GM23338 (cell line): Measurements from ENCODE around the gene CD83. TPM values are rescaled to one million over a fixed set of nuclear protein-coding genes. Genes with fewer than 3 reads are reported as not detected.

Source experiments
- ATAC-seq: fragments of 200-7000 bp; cut with Tn5 transposase; 3 replicates; pipeline ENCODE4 v1.9.1; 2020
- DNase-seq: peaks from one replicate; pipeline ENCODE4 v3.0.0-alpha.2; 2015; ENCODE audit warnings: low spot score
- H2AFZ ChIP-seq: fragments of 200-600 bp; sonication (generic); 2 replicates; pipeline ENCODE4 v1.8.0; 2016; ENCODE audit warnings: antibody characterized with exemption, mild to moderate bottlenecking, moderate library complexity
- H3F3A ChIP-seq: fragments of 200-600 bp; sonication (generic); replicated peaks from 2 replicates; pipeline ENCODE4 v1.8.0; 2017; ENCODE audit warnings: antibody characterized with exemption, mixed run types, low read depth
- H3K27ac ChIP-seq: fragments of 200-600 bp; sonication (generic); 2 replicates; pipeline ENCODE4 v1.6.1; 2016; ENCODE audit warnings: low read depth
- H3K27me3 ChIP-seq: fragments of 200-600 bp; sonication (generic); 2 replicates; pipeline ENCODE4 v1.8.0; 2016; ENCODE audit warnings: mild to moderate bottlenecking, mixed run types, moderate library complexity; ENCODE audit not compliant: insufficient read depth
- H3K36me3 ChIP-seq: fragments of 200-600 bp; sonication (generic); 2 replicates; pipeline ENCODE4 v1.8.0; 2016; ENCODE audit warnings: mild to moderate bottlenecking; ENCODE audit not compliant: insufficient read depth
- H3K4me1 ChIP-seq: fragments of 200-600 bp; sonication (generic); 2 replicates; pipeline ENCODE4 v1.8.0; 2016; ENCODE audit warnings: mild to moderate bottlenecking, moderate library complexity; ENCODE audit not compliant: insufficient read depth
- H3K4me2 ChIP-seq: fragments of 200-600 bp; sonication (generic); 2 replicates; pipeline ENCODE4 v1.7.1; 2017; ENCODE audit warnings: mixed run types
- H3K4me3 ChIP-seq: fragments of 200-600 bp; sonication (generic); 2 replicates; pipeline ENCODE4 v1.6.1; 2016; ENCODE audit warnings: mixed run types
- H3K79me2 ChIP-seq: fragments of 200-600 bp; sonication (generic); replicated peaks from 2 replicates; pipeline ENCODE4 v1.8.0; 2017; ENCODE audit warnings: mild to moderate bottlenecking; ENCODE audit not compliant: insufficient read depth
- H3K9me2 ChIP-seq: fragments of 200-600 bp; sonication (generic); 2 replicates; pipeline ENCODE4 v1.8.0; 2017; ENCODE audit not compliant: insufficient read depth
- H4K20me1 ChIP-seq: fragments of 200-600 bp; sonication (generic); replicated peaks from 2 replicates; pipeline ENCODE4 v1.8.0; 2017; ENCODE audit warnings: mild to moderate bottlenecking; ENCODE audit not compliant: insufficient read depth
- H3K27ac Mint-ChIP-seq: 2 replicates; pipeline ENCODE4 v1.8.0; 2020; ENCODE audit warnings: inconsistent platforms, mild to moderate bottlenecking, moderate library complexity, mixed read lengths
- H3K27me3 Mint-ChIP-seq: 3 replicates; pipeline ENCODE4 v1.8.0; 2022; ENCODE audit warnings: low read depth, mild to moderate bottlenecking, moderate library complexity, mixed read lengths, inconsistent platforms; ENCODE audit not compliant: insufficient read depth, poor library complexity
- H3K36me3 Mint-ChIP-seq: 3 replicates; pipeline ENCODE4 v1.8.0; 2021; ENCODE audit warnings: low read depth, mild to moderate bottlenecking, inconsistent platforms, moderate library complexity, mixed read lengths
- H3K4me1 Mint-ChIP-seq: 3 replicates; pipeline ENCODE4 v1.8.0; 2020; ENCODE audit warnings: mild to moderate bottlenecking, inconsistent platforms, mixed read lengths
- H3K4me3 Mint-ChIP-seq: 3 replicates; pipeline ENCODE4 v1.8.0; 2021; ENCODE audit warnings: moderate library complexity, mild to moderate bottlenecking, inconsistent platforms, mixed read lengths
- H3K9me3 Mint-ChIP-seq: 3 replicates; pipeline ENCODE4 v1.8.0; 2020; ENCODE audit warnings: moderate library complexity, mild to moderate bottlenecking, inconsistent platforms, mixed read lengths
- CREB1 ChIP-seq: fragments of 250-450 bp; sonication (Bioruptor Pico); IDR thresholded peaks from 2 replicates; pipeline ENCODE4 v1.5.0; 2020; ENCODE audit warnings: low read depth, mild to moderate bottlenecking, moderate library complexity
- EZH2 ChIP-seq: fragments of 200-600 bp; sonication (generic); IDR thresholded peaks from one replicate; pipeline ENCODE4 v1.8.0; 2017; ENCODE audit warnings: antibody characterized with exemption, mild to moderate bottlenecking, low read depth; ENCODE audit not compliant: unreplicated experiment
- EZH2phosphoT487 ChIP-seq: fragments of 200-600 bp; sonication (generic); IDR thresholded peaks from one replicate; pipeline ENCODE4 v1.8.1; 2018; ENCODE audit warnings: antibody characterized with exemption; ENCODE audit not compliant: unreplicated experiment
- JUNB ChIP-seq: IDR thresholded peaks from one replicate; pipeline ENCODE4 v1.6.1; 2016; ENCODE audit warnings: antibody characterized with exemption; ENCODE audit not compliant: unreplicated experiment
- NANOG ChIP-seq: IDR thresholded peaks from 2 replicates; pipeline ENCODE4 v1.6.1; 2016; ENCODE audit warnings: antibody characterized with exemption, borderline replicate concordance
- POLR2AphosphoS5 ChIP-seq: IDR thresholded peaks from 2 replicates; pipeline ENCODE4 v1.6.1; 2016; ENCODE audit warnings: antibody characterized with exemption, low read depth
- STAT1 ChIP-seq: IDR thresholded peaks from one replicate; pipeline ENCODE4 v1.6.1; 2016; ENCODE audit warnings: antibody characterized with exemption; ENCODE audit not compliant: unreplicated experiment
- ZNF114 ChIP-seq: fragments of 250-450 bp; sonication (Bioruptor Pico); IDR thresholded peaks from 2 replicates; pipeline ENCODE4 v1.5.0; 2020; ENCODE audit warnings: mild to moderate bottlenecking, moderate library complexity
- ZNF331 ChIP-seq: fragments of 250-450 bp; sonication (Bioruptor Pico); IDR thresholded peaks from 2 replicates; pipeline ENCODE4 v1.5.0; 2020; ENCODE audit warnings: low read depth, mild to moderate bottlenecking, moderate library complexity
- ZNF462 ChIP-seq: fragments of 250-450 bp; sonication (Bioruptor Pico); IDR thresholded peaks from 2 replicates; pipeline ENCODE4 v1.5.0; 2020; ENCODE audit warnings: mild to moderate bottlenecking, moderate library complexity
- polyA plus RNA-seq: library from polyadenylated mRNA; unstranded; fragments of >200 nt; fragmentation: Nextera tagmentation; extraction: Ambion mirVana; gene quantifications from 2 replicates; pipeline ENCODE4 v1.2.1, GENCODE V29; 2016
- total RNA-seq: library from RNA; depleted of rRNA; stranded (reverse); fragments of >200 nt; shearing (Covaris generic); gene quantifications from 2 replicates; pipeline ENCODE4 v1.2.3, GENCODE V29; 2014
- TF ChIP-seq, protein P1 (sequence below), 2 experiments: fragments of 200-600 bp in 1 of 2; sonication (generic) in 1 of 2; conservative IDR thresholded peaks; 2 replicates each; pipeline versions ENCODE4 v1.5.1 to v1.6.1; 2016 to 2017; ENCODE audit warnings: antibody characterized with exemption in 2 of 2, low read depth in 2 of 2, mild to moderate bottlenecking in 2 of 2, moderate library complexity in 1 of 2
- TF ChIP-seq, protein P2 (sequence below): IDR thresholded peaks from 2 replicates; pipeline ENCODE4 v1.6.1; 2016; ENCODE audit warnings: antibody characterized with exemption
- TF ChIP-seq, protein P3 (sequence below): IDR thresholded peaks from one replicate; pipeline ENCODE4 v1.6.1; 2018; ENCODE audit warnings: antibody characterized with exemption; ENCODE audit not compliant: unreplicated experiment

CD83 gene
- total and polyA plus RNA-seq, 2 experiments from 2014 or later = 8.1 to 13.2 TPM

DNA sequence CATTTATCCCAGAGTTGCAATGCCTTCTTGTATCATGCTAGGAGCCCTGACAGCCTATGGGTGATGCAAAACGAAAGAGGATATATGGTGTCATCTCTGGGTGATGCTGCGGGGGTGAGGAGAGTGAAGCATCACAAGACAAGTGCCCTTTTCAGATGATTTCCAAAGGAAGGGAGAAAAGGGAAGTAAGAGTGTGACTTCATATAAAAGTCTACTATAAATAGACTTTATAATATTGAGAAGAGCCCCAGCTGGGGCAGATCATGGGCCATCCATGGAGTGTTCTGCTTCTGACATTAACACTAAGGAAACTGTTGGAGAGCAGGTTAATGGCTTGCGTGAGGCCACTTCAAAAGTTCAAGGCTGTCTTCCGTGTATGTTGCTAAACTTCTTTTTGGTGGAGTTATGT is 4.4 kb downstream of the CD83 start:
- Histone ChIP-seq H3K27ac (no peak overlapping the region), H3K4me3 (no peak overlapping the region), H3K9me2 (no peaks in the 10 kb centered on the region), H2AFZ (no peak overlapping the region), H3K79me2 (no peaks in the 10 kb centered on the region), H3K4me2 (no peak overlapping the region), H3F3A (no peaks in the 10 kb centered on the region), H4K20me1 (no peaks in the 10 kb centered on the region), H3K27me3 (peaks cover 12% of the 10 kb centered on the region), H3K36me3 (no peaks in the 10 kb centered on the region), H3K4me1 (peaks cover 7% of the 10 kb centered on the region; the same call in 1 of the 2 replicates)
- Mint-ChIP-seq H3K4me3 (no peak overlapping the region), H3K4me1 (peaks cover 7% of the 10 kb centered on the region), H3K27ac (no peak overlapping the region), H3K27me3 (peaks cover 9% of the 10 kb centered on the region), H3K9me3 (no peaks in the 10 kb centered on the region), H3K36me3 (no peaks in the 10 kb centered on the region; the same call in 2 of the 3 replicates)
- TF ChIP-seq EZH2phosphoT487 (no peak), STAT1 (no peak), JUNB (no peak), CREB1 (CRISPR knock-in tag) (no peak), ZNF462 (no peak), EZH2 (no peak), ZNF331 (CRISPR knock-in tag) (no peak), POLR2AphosphoS5 (no peak), ZNF114 (CRISPR knock-in tag) (no peak), NANOG (no peak)
- TF ChIP-seq, protein P1, sequence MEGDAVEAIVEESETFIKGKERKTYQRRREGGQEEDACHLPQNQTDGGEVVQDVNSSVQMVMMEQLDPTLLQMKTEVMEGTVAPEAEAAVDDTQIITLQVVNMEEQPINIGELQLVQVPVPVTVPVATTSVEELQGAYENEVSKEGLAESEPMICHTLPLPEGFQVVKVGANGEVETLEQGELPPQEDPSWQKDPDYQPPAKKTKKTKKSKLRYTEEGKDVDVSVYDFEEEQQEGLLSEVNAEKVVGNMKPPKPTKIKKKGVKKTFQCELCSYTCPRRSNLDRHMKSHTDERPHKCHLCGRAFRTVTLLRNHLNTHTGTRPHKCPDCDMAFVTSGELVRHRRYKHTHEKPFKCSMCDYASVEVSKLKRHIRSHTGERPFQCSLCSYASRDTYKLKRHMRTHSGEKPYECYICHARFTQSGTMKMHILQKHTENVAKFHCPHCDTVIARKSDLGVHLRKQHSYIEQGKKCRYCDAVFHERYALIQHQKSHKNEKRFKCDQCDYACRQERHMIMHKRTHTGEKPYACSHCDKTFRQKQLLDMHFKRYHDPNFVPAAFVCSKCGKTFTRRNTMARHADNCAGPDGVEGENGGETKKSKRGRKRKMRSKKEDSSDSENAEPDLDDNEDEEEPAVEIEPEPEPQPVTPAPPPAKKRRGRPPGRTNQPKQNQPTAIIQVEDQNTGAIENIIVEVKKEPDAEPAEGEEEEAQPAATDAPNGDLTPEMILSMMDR (conservative IDR thresholded peaks at IDR 0.05; ENCODE audit: low read depth in 2 of 2) = no peak
- TF ChIP-seq, protein P2, sequence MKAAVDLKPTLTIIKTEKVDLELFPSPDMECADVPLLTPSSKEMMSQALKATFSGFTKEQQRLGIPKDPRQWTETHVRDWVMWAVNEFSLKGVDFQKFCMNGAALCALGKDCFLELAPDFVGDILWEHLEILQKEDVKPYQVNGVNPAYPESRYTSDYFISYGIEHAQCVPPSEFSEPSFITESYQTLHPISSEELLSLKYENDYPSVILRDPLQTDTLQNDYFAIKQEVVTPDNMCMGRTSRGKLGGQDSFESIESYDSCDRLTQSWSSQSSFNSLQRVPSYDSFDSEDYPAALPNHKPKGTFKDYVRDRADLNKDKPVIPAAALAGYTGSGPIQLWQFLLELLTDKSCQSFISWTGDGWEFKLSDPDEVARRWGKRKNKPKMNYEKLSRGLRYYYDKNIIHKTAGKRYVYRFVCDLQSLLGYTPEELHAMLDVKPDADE = no peak
- TF ChIP-seq, protein P3, sequence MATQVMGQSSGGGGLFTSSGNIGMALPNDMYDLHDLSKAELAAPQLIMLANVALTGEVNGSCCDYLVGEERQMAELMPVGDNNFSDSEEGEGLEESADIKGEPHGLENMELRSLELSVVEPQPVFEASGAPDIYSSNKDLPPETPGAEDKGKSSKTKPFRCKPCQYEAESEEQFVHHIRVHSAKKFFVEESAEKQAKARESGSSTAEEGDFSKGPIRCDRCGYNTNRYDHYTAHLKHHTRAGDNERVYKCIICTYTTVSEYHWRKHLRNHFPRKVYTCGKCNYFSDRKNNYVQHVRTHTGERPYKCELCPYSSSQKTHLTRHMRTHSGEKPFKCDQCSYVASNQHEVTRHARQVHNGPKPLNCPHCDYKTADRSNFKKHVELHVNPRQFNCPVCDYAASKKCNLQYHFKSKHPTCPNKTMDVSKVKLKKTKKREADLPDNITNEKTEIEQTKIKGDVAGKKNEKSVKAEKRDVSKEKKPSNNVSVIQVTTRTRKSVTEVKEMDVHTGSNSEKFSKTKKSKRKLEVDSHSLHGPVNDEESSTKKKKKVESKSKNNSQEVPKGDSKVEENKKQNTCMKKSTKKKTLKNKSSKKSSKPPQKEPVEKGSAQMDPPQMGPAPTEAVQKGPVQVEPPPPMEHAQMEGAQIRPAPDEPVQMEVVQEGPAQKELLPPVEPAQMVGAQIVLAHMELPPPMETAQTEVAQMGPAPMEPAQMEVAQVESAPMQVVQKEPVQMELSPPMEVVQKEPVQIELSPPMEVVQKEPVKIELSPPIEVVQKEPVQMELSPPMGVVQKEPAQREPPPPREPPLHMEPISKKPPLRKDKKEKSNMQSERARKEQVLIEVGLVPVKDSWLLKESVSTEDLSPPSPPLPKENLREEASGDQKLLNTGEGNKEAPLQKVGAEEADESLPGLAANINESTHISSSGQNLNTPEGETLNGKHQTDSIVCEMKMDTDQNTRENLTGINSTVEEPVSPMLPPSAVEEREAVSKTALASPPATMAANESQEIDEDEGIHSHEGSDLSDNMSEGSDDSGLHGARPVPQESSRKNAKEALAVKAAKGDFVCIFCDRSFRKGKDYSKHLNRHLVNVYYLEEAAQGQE = no peak
- DNase-seq (no peak), ATAC-seq (no peak)
